ENCODE measurements around the gene VEZF1.

- TF ChIP-seq, protein P1, sequence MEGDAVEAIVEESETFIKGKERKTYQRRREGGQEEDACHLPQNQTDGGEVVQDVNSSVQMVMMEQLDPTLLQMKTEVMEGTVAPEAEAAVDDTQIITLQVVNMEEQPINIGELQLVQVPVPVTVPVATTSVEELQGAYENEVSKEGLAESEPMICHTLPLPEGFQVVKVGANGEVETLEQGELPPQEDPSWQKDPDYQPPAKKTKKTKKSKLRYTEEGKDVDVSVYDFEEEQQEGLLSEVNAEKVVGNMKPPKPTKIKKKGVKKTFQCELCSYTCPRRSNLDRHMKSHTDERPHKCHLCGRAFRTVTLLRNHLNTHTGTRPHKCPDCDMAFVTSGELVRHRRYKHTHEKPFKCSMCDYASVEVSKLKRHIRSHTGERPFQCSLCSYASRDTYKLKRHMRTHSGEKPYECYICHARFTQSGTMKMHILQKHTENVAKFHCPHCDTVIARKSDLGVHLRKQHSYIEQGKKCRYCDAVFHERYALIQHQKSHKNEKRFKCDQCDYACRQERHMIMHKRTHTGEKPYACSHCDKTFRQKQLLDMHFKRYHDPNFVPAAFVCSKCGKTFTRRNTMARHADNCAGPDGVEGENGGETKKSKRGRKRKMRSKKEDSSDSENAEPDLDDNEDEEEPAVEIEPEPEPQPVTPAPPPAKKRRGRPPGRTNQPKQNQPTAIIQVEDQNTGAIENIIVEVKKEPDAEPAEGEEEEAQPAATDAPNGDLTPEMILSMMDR (IDR thresholded peaks at IDR 0.05; ENCODE audit: insufficient read depth, low read length, poor library complexity, severe bottlenecking), result no peak
- no peak for TF ChIP-seq EZH2phosphoT487 (conservative IDR thresholded peaks at IDR 0.05; ENCODE audit: low read length)
These were observed 50.6 kb downstream of the VEZF1 start for GRCh38 chr17:57937492-57937891.
